Stimulated activated memory B cell treated with anti-CD40 and anti-IgM and Interleukin-4, amounts not matched to agents 10 μg/mL and 1 μg/mL and 100 μg/mL, for 72 hours (primary cell): ENCODE results near the gene FMNL3.

Source experiments
- ATAC-seq: fragments of 150-1000 bp; cut with Tn5 transposase; 2 replicates; pipeline ENCODE4 v1.10.0; 2021
- H3K27ac Mint-ChIP-seq: one replicate; pipeline ENCODE4 v1.8.0; 2022; ENCODE audit warnings: mild to moderate bottlenecking, mixed read lengths
- H3K27me3 Mint-ChIP-seq: one replicate; pipeline ENCODE4 v1.8.0; 2022; ENCODE audit warnings: mixed read lengths
- H3K36me3 Mint-ChIP-seq: one replicate; pipeline ENCODE4 v1.8.0; 2022; ENCODE audit warnings: mixed read lengths
- H3K4me1 Mint-ChIP-seq: one replicate; pipeline ENCODE4 v1.8.0; 2022; ENCODE audit warnings: mixed read lengths
- H3K4me3 Mint-ChIP-seq: one replicate; pipeline ENCODE4 v1.8.0; 2022; ENCODE audit warnings: mild to moderate bottlenecking, moderate library complexity, mixed read lengths
- H3K9me3 Mint-ChIP-seq: one replicate; pipeline ENCODE4 v1.8.0; 2022; ENCODE audit warnings: mixed read lengths

FMNL3 gene

DNA sequence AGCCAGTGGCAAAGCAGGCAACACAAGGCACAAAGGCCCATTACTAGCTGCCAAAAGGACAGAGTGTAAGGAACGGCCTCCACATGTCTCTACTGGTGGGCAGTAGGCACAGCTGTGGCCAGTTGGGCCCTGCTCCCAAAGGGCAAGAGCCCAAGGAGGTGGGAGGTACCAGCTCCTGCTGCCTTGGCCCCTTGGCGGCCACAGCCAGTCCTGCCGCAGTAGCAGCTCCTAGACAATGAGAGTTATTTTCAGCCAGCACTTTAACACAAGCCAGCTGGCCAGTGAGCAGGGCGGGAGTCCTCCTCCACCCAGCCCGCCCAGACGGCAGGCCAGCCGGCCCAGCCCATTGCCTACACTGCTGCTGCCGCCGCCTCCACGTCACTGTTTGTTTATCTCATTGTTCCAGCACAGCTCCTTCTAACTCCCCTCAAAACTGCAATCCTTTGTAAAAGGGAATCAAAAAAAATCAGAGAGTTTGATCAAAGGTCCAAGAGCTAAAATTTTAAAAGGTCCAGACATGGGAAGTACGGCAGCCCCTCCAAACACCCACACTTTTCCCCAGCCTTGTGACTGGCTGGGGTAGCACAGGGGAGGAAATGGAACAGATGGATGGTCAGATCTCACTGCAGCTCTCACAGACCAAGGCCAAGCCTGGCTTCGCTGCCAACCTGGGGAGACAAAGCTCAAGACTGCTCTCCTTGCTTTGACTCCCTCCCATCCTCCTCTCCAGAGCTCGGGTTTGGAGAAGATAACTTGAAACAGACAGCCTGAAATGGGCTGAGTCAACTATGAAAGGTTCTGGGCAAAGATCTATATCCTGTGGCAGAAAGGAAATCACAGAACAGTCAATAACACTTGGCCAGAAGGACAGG lies 33.5 kb downstream of the FMNL3 start:
- H3K27ac Mint-ChIP-seq = peak overlapping the region; percentile 94
- no peaks in the 10 kb centered on the region for H3K9me3 Mint-ChIP-seq
- peaks cover 90% of the 10 kb centered on the region for H3K4me1 Mint-ChIP-seq
- H3K4me3 Mint-ChIP-seq = peak overlapping the region; percentile 22
- peaks cover 8% of the 10 kb centered on the region for H3K36me3 Mint-ChIP-seq
- no peak for ATAC-seq
- no peaks in the 10 kb centered on the region for H3K27me3 Mint-ChIP-seq

DNA sequence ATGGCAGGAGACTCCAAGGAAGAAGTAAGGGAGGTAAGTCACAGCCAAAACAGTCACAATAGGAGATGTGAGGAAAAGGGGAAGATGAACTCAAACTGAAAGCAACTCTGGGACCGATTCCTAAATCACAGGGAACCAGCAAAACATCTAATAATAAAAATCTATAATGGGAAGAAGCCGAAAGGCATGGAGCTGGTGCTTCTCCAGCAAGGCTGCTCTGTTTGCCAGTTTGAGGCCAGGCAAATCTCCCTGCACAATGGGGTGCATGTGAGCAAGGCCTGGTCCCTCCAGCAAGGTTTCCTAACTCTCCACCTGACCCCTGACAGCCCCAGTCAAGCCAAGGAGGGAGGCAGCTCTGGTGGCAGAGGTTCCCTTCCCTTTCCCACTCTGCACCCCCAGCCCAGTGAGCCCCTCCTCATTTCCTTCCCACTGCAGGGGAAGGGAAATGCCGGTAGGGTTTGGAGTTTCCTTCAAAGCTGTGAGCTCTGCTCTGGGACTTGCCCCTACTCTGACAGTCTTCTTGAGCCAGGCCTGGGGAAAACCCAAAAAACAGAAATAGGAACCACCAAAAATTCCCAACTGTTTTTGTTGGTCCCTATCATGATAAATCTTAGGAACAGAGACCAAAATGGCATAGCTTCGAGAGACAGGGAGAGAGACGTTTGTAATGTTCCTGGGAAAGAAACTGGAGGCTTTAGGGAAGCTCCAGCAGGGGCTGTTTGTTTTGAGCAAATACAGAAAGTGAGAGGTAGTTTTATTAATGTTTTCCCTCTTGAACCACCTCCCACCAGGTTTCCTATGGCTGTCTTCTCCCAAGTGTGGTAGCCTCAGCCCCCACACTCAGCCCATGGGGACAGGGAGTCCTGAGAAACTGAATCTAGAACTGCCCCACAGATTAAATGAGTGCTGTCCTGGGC lies 34.6 kb downstream of the FMNL3 start:
- Mint-ChIP-seq H3K27me3 (no peaks in the 10 kb centered on the region), H3K4me1 (peaks cover 98% of the 10 kb centered on the region), H3K27ac (peak overlapping the region; percentile 94), H3K36me3 (peaks cover 16% of the 10 kb centered on the region), H3K9me3 (no peaks in the 10 kb centered on the region), H3K4me3 (peak overlapping the region; percentile 48)
- no peak for ATAC-seq

GRCh38 chr12:49671031-49671765 lies 36.0 kb downstream of the FMNL3 start:
- Mint-ChIP-seq H3K4me1 (peaks cover 99% of the 10 kb centered on the region), H3K4me3 (peak overlapping the region; percentile 58), H3K9me3 (no peaks in the 10 kb centered on the region), H3K27me3 (no peaks in the 10 kb centered on the region), H3K36me3 (peaks cover 26% of the 10 kb centered on the region), H3K27ac (peak overlapping the region; percentile 94)
- peak; percentile 88 for ATAC-seq

- H3K4me1 Mint-ChIP-seq = peaks cover 99% of the 10 kb centered on the region
- H3K4me3 Mint-ChIP-seq = peak overlapping the region; percentile 40
- ATAC-seq = no peak
- no peaks in the 10 kb centered on the region for H3K9me3 Mint-ChIP-seq
- peak overlapping the region; percentile 94 for H3K27ac Mint-ChIP-seq
- no peaks in the 10 kb centered on the region for H3K27me3 Mint-ChIP-seq
- H3K36me3 Mint-ChIP-seq = peaks cover 33% of the 10 kb centered on the region
These were observed 37.4 kb downstream of the FMNL3 start for GRCh38 chr12:49669796-49670195.

DNA sequence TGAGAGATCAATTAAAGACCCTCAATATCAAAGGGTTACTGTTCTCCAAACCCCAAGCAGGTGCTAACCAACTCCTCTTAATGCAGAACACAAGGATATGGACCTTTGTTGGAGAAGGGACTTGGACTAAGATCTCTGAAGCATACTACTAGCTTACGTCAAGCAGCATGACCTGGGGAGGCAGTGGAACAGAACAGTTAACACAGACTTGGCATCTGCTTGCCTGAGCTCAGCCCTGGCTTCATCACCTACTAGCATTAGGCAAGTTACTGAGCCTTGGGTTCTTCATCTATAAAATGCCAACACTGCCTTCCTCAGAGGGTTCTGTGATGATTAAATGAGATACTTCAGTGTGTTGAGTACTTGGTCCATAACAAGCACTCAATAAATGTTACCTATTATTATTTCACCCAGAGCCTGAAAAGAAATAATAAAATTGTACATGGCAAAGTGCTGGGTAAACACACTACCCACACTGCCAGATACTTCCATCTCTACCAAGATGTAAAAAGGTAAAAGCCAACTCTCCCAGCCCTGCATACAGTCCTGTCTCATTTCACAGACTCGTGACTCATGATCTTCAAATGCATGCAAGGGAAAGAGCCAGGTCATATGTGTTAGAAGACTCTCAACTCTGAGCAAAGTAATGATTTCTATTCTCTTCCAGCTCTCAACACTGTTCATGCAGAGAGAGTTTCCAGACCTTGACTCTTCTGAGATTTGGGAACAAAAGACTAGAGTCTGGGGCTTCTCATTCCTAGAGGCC lies 39.7 kb downstream of the FMNL3 start:
- Mint-ChIP-seq H3K4me3 (no peak overlapping the region), H3K36me3 (peaks cover 36% of the 10 kb centered on the region), H3K9me3 (no peaks in the 10 kb centered on the region), H3K4me1 (peaks cover 99% of the 10 kb centered on the region), H3K27ac (peak overlapping the region; percentile 94), H3K27me3 (no peaks in the 10 kb centered on the region)
- no peak for ATAC-seq

DNA sequence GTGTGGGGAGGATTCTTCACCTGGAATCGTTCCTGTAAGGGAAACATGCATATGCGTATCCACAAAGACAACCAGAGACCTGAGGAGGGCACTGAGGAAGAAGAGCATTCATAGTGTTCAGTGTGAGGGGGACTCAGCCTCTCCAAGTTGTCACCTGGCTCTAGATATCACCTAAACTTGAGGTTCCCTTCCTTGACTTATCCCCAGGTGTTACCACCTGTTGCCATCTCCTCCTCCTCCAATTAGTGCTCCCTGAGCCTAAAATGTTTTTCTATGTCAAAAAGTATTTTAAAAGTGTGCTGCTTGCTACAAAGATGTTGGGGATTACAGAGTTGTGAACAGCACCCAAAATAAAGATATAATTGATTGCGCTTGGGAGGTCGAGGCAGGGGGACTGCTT lies 41.0 kb downstream of the FMNL3 start:
- ATAC-seq = no peak
- Mint-ChIP-seq H3K4me3 (no peak overlapping the region), H3K27me3 (no peaks in the 10 kb centered on the region), H3K36me3 (peaks cover 49% of the 10 kb centered on the region), H3K9me3 (no peaks in the 10 kb centered on the region), H3K4me1 (peaks cover 99% of the 10 kb centered on the region), H3K27ac (peak overlapping the region; percentile 94)

DNA sequence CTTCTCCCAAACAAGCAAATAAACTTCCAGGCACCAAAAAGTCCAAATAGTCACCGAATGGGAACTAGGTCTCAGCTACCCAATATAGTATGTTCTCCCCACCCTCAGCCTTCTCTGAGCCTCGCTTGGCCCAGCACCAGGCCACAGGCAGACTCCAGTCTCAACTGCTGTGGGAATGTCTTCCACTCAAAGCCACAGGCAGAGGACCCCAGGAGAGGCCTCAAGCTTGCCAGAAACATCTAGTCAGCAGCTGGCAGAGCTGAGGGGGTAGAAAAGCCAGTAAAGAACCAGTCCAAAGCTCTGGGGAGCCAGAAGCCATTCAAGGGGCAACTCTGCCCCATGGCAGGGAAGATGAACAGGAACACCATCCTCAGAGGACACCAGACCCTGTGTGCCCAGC lies 41.8 kb downstream of the FMNL3 start:
- H3K27ac Mint-ChIP-seq = peak overlapping the region; percentile 94
- no peaks in the 10 kb centered on the region for H3K9me3 Mint-ChIP-seq
- H3K36me3 Mint-ChIP-seq = peaks cover 50% of the 10 kb centered on the region
- no peak for ATAC-seq
- H3K4me1 Mint-ChIP-seq = peaks cover 99% of the 10 kb centered on the region
- no peak overlapping the region for H3K4me3 Mint-ChIP-seq
- no peaks in the 10 kb centered on the region for H3K27me3 Mint-ChIP-seq

- Mint-ChIP-seq H3K27me3 (no peaks in the 10 kb centered on the region), H3K4me3 (no peak overlapping the region), H3K4me1 (peaks cover 99% of the 10 kb centered on the region), H3K36me3 (peaks cover 56% of the 10 kb centered on the region), H3K9me3 (no peaks in the 10 kb centered on the region), H3K27ac (peak overlapping the region; percentile 94)
- no peak for ATAC-seq
These were observed 42.5 kb downstream of the FMNL3 start for GRCh38 chr12:49664591-49665239.

DNA sequence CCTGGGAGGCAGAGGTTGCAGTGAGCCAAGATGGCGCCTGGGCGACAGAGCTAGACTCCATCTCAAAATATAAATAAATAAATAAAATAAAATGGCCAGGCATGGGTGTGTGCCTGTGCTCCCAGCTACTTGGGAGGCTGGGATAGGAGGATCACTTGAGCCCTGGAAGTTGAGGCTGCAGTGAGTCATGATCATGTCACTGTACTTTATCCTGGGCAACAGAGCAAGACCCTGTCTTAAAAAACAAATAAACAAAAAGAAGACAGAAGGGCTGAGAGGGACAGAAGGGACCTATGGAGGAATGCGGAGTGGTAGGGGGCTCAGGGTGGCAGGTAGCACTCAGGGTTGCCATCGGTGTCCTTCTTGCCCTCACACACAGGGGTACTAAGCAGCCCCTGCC lies 43.0 kb downstream of the FMNL3 start:
- H3K9me3 Mint-ChIP-seq = no peaks in the 10 kb centered on the region
- peaks cover 96% of the 10 kb centered on the region for H3K4me1 Mint-ChIP-seq
- H3K27me3 Mint-ChIP-seq = no peaks in the 10 kb centered on the region
- peak overlapping the region; percentile 94 for H3K27ac Mint-ChIP-seq
- peaks cover 59% of the 10 kb centered on the region for H3K36me3 Mint-ChIP-seq
- no peak overlapping the region for H3K4me3 Mint-ChIP-seq
- no peak for ATAC-seq

DNA sequence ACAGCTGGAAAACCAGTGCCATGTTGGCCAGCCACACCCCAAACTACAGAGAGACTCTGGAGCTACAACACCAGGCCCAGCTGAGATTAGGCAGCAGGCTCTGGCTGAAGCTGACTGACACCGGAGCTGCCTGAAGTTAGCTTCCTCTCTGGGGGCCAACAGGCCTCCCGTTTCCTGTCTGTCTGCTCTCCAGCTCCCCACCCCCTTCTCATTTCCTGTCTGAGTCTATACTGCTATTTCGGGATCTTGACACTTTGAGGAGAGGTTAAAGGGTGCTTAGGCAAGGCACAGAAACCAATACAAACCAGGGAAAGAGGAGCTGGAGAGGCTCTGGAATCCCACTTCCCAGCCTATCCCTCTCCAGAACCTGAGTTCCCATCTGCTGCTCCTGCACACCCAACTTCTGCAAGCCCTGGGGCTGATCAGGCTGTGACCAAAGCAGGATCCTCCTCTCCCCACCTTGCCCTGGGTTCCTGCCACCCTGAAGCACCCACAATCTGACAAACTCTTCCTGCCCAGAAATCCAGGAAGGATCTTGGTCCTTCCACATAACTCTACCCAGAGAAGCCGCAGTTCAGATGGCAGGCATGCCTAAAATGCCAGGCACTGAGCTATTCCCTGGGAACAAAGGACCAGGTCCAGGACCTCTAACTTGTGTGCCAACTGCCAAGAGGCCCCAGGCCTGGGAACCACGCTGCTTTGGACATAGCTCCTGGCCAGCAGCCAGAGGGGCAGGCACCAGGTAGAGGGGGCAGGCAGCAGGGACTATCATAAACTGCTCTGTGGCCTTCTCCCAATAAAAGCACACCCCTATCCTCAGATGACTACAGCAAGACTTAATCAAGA lies 44.0 kb downstream of the FMNL3 start:
- no peaks in the 10 kb centered on the region for H3K27me3 Mint-ChIP-seq
- peaks cover 92% of the 10 kb centered on the region for H3K4me1 Mint-ChIP-seq
- no peaks in the 10 kb centered on the region for H3K9me3 Mint-ChIP-seq
- peaks cover 66% of the 10 kb centered on the region for H3K36me3 Mint-ChIP-seq
- peak overlapping the region; percentile 63 for H3K4me3 Mint-ChIP-seq
- ATAC-seq = peak; percentile 95
- peak overlapping the region; percentile 94 for H3K27ac Mint-ChIP-seq

GRCh38 chr12:49661746-49662145 lies 45.5 kb downstream of the FMNL3 start:
- Mint-ChIP-seq H3K27ac (peak overlapping the region; percentile 94), H3K9me3 (no peaks in the 10 kb centered on the region), H3K36me3 (peaks cover 67% of the 10 kb centered on the region), H3K4me1 (peaks cover 87% of the 10 kb centered on the region), H3K4me3 (peak overlapping the region; percentile 38), H3K27me3 (no peaks in the 10 kb centered on the region)
- ATAC-seq = no peak

DNA sequence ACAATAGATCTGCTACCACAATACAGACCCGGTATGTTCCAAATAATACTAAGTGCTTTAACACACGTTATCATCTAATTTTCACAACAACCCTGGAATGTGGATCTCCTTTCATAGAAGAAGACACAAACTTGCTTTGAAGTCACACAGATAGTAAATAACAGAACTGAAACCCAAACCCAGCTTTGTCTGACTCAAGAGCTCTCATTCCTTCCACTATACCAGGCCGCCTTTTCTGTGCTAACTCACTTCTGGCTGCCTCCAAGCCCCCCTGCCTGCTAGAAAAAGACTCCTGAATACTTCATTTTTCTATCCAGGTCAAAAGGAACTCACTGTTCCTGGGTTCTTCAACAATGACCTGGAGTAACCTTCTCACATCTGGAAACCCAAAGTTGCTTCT lies 46.0 kb downstream of the FMNL3 start:
- H3K4me3 Mint-ChIP-seq = peak overlapping the region; percentile 38
- H3K27ac Mint-ChIP-seq = peak overlapping the region; percentile 94
- no peaks in the 10 kb centered on the region for H3K9me3 Mint-ChIP-seq
- ATAC-seq = peak; percentile 85
- H3K27me3 Mint-ChIP-seq = no peaks in the 10 kb centered on the region
- peaks cover 82% of the 10 kb centered on the region for H3K4me1 Mint-ChIP-seq
- peaks cover 69% of the 10 kb centered on the region for H3K36me3 Mint-ChIP-seq

DNA sequence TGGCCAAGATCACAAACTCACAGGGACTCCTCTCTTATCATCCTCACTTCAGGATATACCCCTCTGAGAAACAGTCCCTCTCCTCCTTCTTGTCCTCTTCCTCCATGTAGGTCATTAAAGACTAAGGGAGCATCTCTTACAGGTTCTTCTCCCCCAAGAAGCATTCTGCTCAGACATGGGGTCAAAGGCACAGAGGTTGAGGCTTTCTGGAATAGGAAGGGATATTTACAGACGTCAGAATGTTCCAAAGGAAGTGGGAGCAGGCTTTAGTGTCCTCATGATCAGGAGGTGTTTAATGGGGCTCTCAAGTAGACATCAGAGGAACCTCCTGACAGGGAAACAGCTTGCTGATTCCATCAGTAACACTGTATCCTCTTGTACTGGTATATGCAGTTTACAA lies 47.5 kb downstream of the FMNL3 start:
- H3K4me1 Mint-ChIP-seq = peaks cover 68% of the 10 kb centered on the region
- H3K27ac Mint-ChIP-seq = peak overlapping the region; percentile 94

More for the DNA sequence above, 47.5 kb downstream of the FMNL3 start:
- ATAC-seq = no peak
- H3K27me3 Mint-ChIP-seq = no peaks in the 10 kb centered on the region
- no peak overlapping the region for H3K4me3 Mint-ChIP-seq
- H3K36me3 Mint-ChIP-seq = peaks cover 68% of the 10 kb centered on the region
- H3K9me3 Mint-ChIP-seq = no peaks in the 10 kb centered on the region
